Right ventricle myocardium inferior (tissue), 1 donor: ENCODE data around the gene CARS1. TPM values are rescaled to one million over a fixed set of nuclear protein-coding genes. Genes with fewer than 3 reads are reported as not detected.
"Not testable (repeated sequence)": the region's sequence is repeated elsewhere in the genome, so short reads cannot be mapped to it uniquely, and the experiment has no call there.

ENCODE experiments used
- ATAC-seq: fragments of 200-7000 bp; cut with Tn5 transposase; one replicate; pipeline ENCODE4 v1.9.1; 2020; ENCODE audit warnings: mild to moderate bottlenecking, moderate library complexity
- DNase-seq: peaks from one replicate; pipeline ENCODE4 v3.0.0; 2021; ENCODE audit errors: missing footprints
- intact Hi-C: fragments of 100-400 bp; cut with DNase I; formaldehyde crosslinking; loops from one replicate; pipeline ENCODE4 v1.11.0; 2022
- total RNA-seq: library from RNA; stranded (reverse); fragmentation: NEBNext Ultra II Directional; extraction: Animal tissue kit (Norgen Biotek cat#: 25700); gene quantifications from one replicate; pipeline ENCODE4 v1.2.1, GENCODE V29; 2021
- donor health status: DM: no; HTN: yes; CAD: no; lungs with severe emphysema.

Gene CARS1
- total RNA-seq, 1 donor from 2014 or later, result 17.2 TPM

GRCh38 chr11:3073029-3073435 lies 15.8 kb upstream of the CARS1 start:
- ATAC-seq (no peak), DNase-seq (no peak)
- intact Hi-C loops, result no loop called here

GRCh38 chr11:3069425-3069824 lies 12.2 kb upstream of the CARS1 start:
- DNase-seq (no peak), ATAC-seq (no peak)
- intact Hi-C loops, result no loop called here

- ATAC-seq, DNase-seq, intact Hi-C loops: not testable (repeated sequence)
Measured at GRCh38 chr11:3066308-3066707, 9.1 kb upstream of the CARS1 start.

GRCh38 chr11:3064709-3065108 lies 7.5 kb upstream of the CARS1 start:
- DNase-seq, intact Hi-C loops, ATAC-seq: not testable (repeated sequence)

- DNase-seq, intact Hi-C loops, ATAC-seq: not testable (repeated sequence)
Measured at GRCh38 chr11:3063876-3064275, 6.7 kb upstream of the CARS1 start.

- ATAC-seq, intact Hi-C loops, DNase-seq: not testable (repeated sequence)
Measured at GRCh38 chr11:3063432-3063831, 6.2 kb upstream of the CARS1 start.

- DNase-seq (no peak), ATAC-seq (no peak)
- intact Hi-C loops, result no loop called here
Measured at GRCh38 chr11:3060436-3061025, 3.3 kb upstream of the CARS1 start.

- intact Hi-C loops, result loop anchor here (5.0 kb wide), 1 partner anchor 33 kb away; no protein-coding TSS in a partner anchor
- DNase-seq (no peak), ATAC-seq (no peak)
Measured at GRCh38 chr11:3058753-3059664, 1.8 kb upstream of the CARS1 start.

GRCh38 chr11:3056296-3057068 lies 741 bp downstream of the CARS1 start:
- intact Hi-C loops, result loop anchor here (5.0 kb wide), 1 partner anchor 36 kb away; no protein-coding TSS in a partner anchor
- ATAC-seq (no peak), DNase-seq (no peak)

GRCh38 chr11:3055891-3056290 lies 1.3 kb downstream of the CARS1 start:
- intact Hi-C loops, result loop anchor here (5.0 kb wide), 1 partner anchor 36 kb away; no protein-coding TSS in a partner anchor
- ATAC-seq, result no peak
- DNase-seq, result no peak

GRCh38 chr11:3052567-3052966 lies 4.7 kb downstream of the CARS1 start:
- intact Hi-C loops, result no loop called here
- DNase-seq (no peak), ATAC-seq (no peak)

GRCh38 chr11:3052109-3052479 lies 5.1 kb downstream of the CARS1 start:
- DNase-seq, result no peak
- intact Hi-C loops, result no loop called here
- no peak for ATAC-seq

- ATAC-seq (no peak), DNase-seq (no peak)
- intact Hi-C loops, result no loop called here
Measured at GRCh38 chr11:3051196-3052108, 5.8 kb downstream of the CARS1 start.

- ATAC-seq (no peak), DNase-seq (no peak)
- intact Hi-C loops, result no loop called here
Measured at GRCh38 chr11:3050386-3051195, 6.6 kb downstream of the CARS1 start.

GRCh38 chr11:3049430-3050243 lies 7.6 kb downstream of the CARS1 start:
- peak; percentile 65 for ATAC-seq
- intact Hi-C loops, result no loop called here
- DNase-seq, result peak; percentile 79

- intact Hi-C loops, result no loop called here
- DNase-seq, result no peak
- no peak for ATAC-seq
Measured at GRCh38 chr11:3047637-3048036, 9.6 kb downstream of the CARS1 start.

- intact Hi-C loops, result no loop called here
- no peak for ATAC-seq
Measured at GRCh38 chr11:3046641-3047040, 10.6 kb downstream of the CARS1 start.

More at GRCh38 chr11:3046641-3047040, 10.6 kb downstream of the CARS1 start:
- no peak for DNase-seq
